Activated T-cell treated with anti-CD3 and anti-CD28 coated beads, Interleukin-2, amount 50 U/mL, for 72 hours (primary cell): ENCODE results near the gene COL26A1. TPM values are rescaled to one million over a fixed set of nuclear protein-coding genes. Genes with fewer than 3 reads are reported as not detected.
"Not testable (repeated sequence)": the region's sequence is repeated elsewhere in the genome, so short reads cannot be mapped to it uniquely, and the experiment has no call there.

Source experiments
- ATAC-seq, 2 donors: fragments of 150-1000 bp; cut with Tn5 transposase; replicated peaks in 1 of 2; 2 replicates each; pipeline ENCODE4 v1.10.0; 2021; ENCODE audit warnings: moderate library complexity in 2 of 2, mild to moderate bottlenecking in 1 of 2
- DNase-seq, 2 donors: peaks; one replicate each; pipeline ENCODE4 v3.0.0; 2021 to 2022; ENCODE audit warnings: mixed read lengths in 1 of 2
- H3K27ac Mint-ChIP-seq: one replicate; pipeline ENCODE4 v1.8.0; 2022; ENCODE audit warnings: mild to moderate bottlenecking, moderate library complexity, mixed read lengths
- H3K27me3 Mint-ChIP-seq: one replicate; pipeline ENCODE4 v1.8.0; 2022; ENCODE audit warnings: low read depth, mixed read lengths
- H3K36me3 Mint-ChIP-seq, 2 donors: one replicate each; pipeline ENCODE4 v1.8.0; 2022; ENCODE audit warnings: mixed read lengths in 2 of 2, mild to moderate bottlenecking in 1 of 2; ENCODE audit not compliant: insufficient read depth in 2 of 2
- H3K4me1 Mint-ChIP-seq: one replicate; pipeline ENCODE4 v1.8.0; 2022; ENCODE audit warnings: low read depth, mixed read lengths
- H3K4me3 Mint-ChIP-seq, 2 donors: one replicate each; pipeline ENCODE4 v1.8.0; 2022; ENCODE audit warnings: mild to moderate bottlenecking in 2 of 2, mixed read lengths in 2 of 2, moderate library complexity in 2 of 2
- H3K9me3 Mint-ChIP-seq, 2 donors: one replicate each; pipeline ENCODE4 v1.8.0; 2022; ENCODE audit warnings: mixed read lengths in 2 of 2
- total RNA-seq, 2 donors: library from RNA; stranded (reverse); gene quantifications; one replicate each; pipeline ENCODE4 v1.2.3, GENCODE V29; 2022

The COL26A1 gene
- total RNA-seq, 2 donors from 2014 or later, result 0.22 TPM; not detected in 1

DNA sequence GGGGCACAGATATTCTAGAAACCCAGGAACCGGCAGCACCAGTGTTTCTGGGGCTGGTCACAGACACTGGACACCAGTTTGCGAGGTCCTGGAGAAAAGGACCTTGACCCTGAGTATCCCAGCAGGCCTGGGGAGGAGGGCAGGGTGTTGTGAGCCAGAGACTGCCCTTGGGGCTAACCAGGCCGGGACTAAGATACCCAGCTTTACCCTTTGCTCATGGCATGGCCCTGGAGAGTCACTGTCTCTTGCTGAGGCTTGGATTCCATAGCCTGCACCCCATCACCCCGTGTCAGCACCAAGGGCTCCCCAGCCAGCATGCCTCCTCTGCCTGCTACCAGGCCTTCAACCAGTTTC, 124.4 kb downstream of the COL26A1 start:
- ATAC-seq (no peak), DNase-seq (no peak)
- Mint-ChIP-seq H3K36me3 (no peaks in the 10 kb centered on the region), H3K4me3 (no peak overlapping the region), H3K9me3 (no peaks in the 10 kb centered on the region), H3K27me3 (no peaks in the 10 kb centered on the region), H3K4me1 (no peaks in the 10 kb centered on the region), H3K27ac (no peak overlapping the region)

DNA sequence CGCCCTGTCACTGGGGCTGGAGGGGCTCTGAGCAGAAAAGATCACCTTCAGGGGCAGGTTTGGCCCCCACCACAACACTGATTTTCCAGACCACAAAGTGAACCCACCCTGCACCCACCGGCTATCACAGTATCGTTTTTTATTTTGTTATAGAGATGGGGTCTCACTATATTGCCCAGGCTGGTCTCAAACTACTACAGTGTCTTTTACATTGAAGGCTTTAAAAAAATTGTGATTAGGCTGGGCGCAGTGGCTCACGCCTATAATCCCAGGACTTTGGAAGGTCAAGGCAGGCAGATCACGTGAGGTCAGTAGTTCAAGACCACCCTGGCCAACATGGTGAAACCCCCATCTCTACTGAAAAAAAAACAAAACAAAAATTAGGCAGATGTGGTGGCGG, 125.1 kb downstream of the COL26A1 start:
- no peak for DNase-seq
- H3K4me3 Mint-ChIP-seq, result no peak overlapping the region
- H3K27ac Mint-ChIP-seq, result no peak overlapping the region
- H3K36me3 Mint-ChIP-seq, result no peaks in the 10 kb centered on the region
- H3K9me3 Mint-ChIP-seq, result no peaks in the 10 kb centered on the region
- no peak for ATAC-seq
- H3K4me1 Mint-ChIP-seq, result no peaks in the 10 kb centered on the region
- no peaks in the 10 kb centered on the region for H3K27me3 Mint-ChIP-seq

DNA sequence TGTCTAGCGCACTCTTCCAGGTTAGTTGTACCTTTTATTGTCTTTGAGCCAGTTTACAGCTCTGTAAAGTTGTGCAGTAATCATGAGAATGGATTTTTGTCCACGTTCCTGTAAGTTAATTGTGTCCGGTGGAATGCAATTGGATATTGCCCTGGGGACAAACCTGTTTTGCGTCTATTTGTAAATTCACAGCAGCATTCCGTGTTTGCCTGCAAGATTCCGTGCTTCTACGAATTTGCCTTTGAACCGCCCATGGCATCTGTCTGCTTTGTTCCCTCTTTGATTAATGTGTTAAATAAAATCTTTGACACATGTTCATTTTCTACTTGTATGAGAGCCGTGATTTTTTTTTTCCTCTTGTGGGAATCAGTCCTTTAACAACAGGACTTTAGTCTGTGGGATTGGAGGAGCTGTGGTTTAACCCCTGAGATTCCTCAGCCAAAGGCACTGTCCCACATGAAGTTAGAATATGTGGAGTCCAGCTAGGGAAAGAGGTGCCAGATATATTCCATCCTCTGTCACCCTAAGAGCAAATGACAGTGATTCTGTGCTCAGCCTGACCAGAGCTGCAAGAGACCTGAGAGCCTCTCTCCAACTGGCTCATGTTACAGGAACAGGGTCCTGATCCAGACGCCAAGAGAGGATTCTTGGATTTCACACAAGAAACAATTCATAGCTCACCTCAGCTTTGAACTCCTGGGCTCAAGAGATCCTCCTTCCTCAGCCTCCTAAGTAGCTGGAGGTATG, 126.3 kb downstream of the COL26A1 start:
- DNase-seq, result no peak
- no peak overlapping the region for H3K4me3 Mint-ChIP-seq
- no peaks in the 10 kb centered on the region for H3K27me3 Mint-ChIP-seq
- H3K27ac Mint-ChIP-seq, result no peak overlapping the region
- ATAC-seq, result no peak
- no peaks in the 10 kb centered on the region for H3K4me1 Mint-ChIP-seq
- no peaks in the 10 kb centered on the region for H3K36me3 Mint-ChIP-seq
- no peaks in the 10 kb centered on the region for H3K9me3 Mint-ChIP-seq

DNA sequence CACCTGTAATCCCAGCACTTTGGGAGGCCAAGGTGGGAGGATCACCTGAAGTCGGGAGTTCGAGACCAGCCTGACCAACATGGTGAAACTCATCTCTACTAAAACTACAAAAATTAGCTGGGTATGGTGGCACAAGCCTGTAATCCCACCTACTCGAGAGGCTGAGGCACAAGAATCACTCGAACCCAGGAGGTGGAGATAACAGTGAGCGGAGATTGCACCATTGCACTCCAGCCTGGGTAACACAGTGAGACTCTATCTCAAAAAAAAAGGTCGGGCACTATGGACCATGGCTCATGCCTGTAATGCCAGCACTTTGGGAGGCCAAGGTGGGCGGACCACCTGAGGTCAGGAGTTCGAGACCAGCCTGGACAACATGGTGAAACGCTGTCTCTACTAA, 127.8 kb downstream of the COL26A1 start:
- H3K4me1 Mint-ChIP-seq, H3K4me3 Mint-ChIP-seq, ATAC-seq, DNase-seq, H3K9me3 Mint-ChIP-seq, H3K27me3 Mint-ChIP-seq, H3K36me3 Mint-ChIP-seq, H3K27ac Mint-ChIP-seq: not testable (repeated sequence)

DNA sequence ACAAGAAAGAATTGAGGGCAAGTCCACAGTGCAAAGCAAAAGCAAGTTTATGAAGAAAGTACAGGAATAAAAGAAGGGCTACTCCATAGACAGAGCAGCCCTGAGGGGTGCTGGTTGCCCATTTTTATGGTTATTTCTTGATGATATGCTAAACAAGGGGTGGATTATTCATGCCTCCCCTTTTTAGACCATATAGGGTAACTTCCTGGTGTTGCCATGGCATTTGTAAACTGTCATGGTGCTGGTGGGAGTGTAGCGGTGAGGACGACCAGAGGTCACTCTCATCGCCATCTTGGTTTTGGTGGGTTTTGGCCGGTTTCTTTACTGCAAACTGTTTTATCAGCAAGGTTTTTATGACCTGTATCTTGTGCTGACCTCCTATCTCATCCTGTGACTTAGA, 128.8 kb downstream of the COL26A1 start:
- not testable (repeated sequence) for H3K9me3 Mint-ChIP-seq, H3K27ac Mint-ChIP-seq, H3K4me1 Mint-ChIP-seq, DNase-seq, H3K36me3 Mint-ChIP-seq, ATAC-seq, H3K4me3 Mint-ChIP-seq, H3K27me3 Mint-ChIP-seq

DNA sequence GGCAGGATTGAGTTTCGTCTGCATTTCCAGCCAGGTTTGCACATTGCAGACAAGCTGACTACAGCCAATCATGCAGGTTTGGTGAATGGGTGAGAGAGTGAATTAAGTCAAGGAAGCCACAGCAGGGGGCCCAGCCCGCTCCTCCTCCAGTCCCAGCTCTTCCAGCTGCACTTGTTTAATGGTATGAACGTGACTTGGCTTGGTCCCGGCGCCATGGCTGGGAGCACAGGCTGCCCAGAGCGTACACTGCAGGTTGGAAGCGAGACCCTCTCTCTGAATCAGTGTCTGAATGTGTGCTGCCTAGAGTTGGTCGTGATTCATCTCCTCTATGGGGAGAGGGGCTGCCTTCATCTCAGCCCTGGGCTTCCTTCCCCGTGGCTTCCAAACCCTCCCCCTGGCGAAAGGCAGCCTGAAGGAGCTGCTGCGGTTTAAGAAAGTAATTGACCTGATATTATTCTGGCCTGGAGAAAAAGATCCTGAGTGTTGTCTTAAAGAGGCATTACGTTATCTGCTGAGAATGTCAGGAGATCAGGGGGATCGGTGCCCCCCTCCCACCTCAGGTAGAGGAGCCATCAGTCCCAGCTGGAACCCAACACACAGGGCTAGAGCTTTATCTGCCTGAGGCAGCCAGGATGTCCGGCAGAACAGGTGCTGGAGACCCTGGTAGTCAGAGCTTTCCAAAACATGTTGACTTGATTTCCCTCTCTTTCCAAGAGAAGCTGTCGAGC, 132.1 kb downstream of the COL26A1 start:
- Mint-ChIP-seq H3K27ac (no peak overlapping the region), H3K9me3 (no peaks in the 10 kb centered on the region), H3K4me1 (no peaks in the 10 kb centered on the region), H3K36me3 (no peaks in the 10 kb centered on the region), H3K27me3 (no peaks in the 10 kb centered on the region), H3K4me3 (no peak overlapping the region)
- DNase-seq (no peak), ATAC-seq (no peak)

DNA sequence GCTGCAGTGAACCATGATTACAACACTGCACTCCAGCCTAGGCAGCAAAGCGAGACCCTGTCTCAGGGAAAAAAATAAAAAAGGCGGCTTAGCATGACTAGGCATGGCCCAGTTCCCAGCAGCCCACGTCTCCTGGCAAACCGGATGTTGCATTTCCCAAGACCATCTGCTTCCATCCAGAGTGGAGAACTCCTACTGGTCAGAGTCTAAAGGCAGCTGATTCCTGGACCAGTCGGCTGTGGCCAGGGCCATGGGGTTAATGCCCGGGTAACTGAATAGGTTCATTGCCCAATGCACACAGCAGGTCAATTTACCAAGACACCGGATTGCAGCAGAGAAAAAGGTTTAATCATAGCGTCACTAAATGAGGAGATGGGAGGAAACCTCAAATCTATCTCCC, 133.3 kb downstream of the COL26A1 start:
- H3K36me3 Mint-ChIP-seq, result no peaks in the 10 kb centered on the region
- H3K4me3 Mint-ChIP-seq, result no peak overlapping the region
- no peak for DNase-seq
- H3K9me3 Mint-ChIP-seq, result no peaks in the 10 kb centered on the region
- H3K27me3 Mint-ChIP-seq, result no peaks in the 10 kb centered on the region
- no peak overlapping the region for H3K27ac Mint-ChIP-seq
- ATAC-seq, result no peak
- no peaks in the 10 kb centered on the region for H3K4me1 Mint-ChIP-seq

DNA sequence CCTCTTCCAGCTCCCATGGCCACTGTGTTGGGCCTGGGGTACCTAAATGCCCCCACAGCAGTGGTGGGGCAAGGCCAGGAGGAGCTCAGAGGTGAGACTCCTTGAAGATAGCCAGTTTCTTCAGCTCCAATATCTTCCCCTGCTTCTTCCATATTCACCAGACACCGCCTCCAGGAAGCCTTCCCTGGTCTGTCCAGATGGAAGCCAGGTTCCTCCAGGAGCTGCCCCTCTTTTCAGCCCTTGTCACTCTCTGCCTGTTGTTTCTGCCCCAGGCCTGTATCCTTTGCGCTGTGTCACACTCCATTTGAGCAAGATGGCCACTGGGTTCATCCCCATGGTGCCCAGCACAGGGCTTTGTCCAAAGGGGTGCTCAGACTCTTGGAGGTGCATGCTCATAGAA, 138.7 kb downstream of the COL26A1 start:
- Mint-ChIP-seq H3K27me3 (no peaks in the 10 kb centered on the region), H3K4me1 (peaks cover 6% of the 10 kb centered on the region), H3K27ac (no peak overlapping the region), H3K36me3 (no peaks in the 10 kb centered on the region), H3K4me3 (no peak overlapping the region), H3K9me3 (no peaks in the 10 kb centered on the region)
- ATAC-seq, result no peak
- DNase-seq, result no peak

DNA sequence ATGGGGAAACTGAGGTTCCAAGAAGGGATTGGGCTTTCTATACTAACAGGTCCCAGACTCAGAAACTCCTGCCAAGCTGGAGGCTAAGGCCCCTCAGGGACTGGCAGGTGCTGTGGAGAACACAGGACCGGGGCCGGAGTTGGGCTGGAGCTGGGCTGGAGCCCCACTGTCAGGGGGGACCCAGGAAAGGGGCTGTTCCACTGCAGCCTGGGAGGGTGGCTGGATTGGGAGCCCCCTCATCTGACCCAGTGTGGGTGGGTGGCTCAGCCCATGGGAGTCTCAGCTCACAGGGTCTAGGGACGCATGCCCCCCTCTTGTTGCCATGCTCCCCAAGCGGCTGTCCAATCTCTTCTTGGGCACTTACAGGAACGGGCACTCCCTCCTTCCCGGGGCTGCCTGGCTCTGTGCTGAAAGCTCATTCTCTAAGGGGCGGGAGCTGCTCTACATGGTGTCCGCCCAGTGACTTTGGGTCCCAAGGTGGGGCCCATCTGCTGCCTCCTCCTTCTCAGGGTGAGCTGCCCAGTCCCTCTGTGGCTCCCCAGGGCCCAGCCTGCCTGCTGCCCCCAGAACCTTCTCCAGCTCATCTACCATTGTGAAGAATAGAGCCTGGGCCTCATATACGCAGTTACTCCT, 139.9 kb downstream of the COL26A1 start:
- peaks cover 9% of the 10 kb centered on the region for H3K4me1 Mint-ChIP-seq
- no peak overlapping the region for H3K4me3 Mint-ChIP-seq
- DNase-seq (no peak), ATAC-seq (no peak)
- H3K27me3 Mint-ChIP-seq, result peaks cover 9% of the 10 kb centered on the region
- no peaks in the 10 kb centered on the region for H3K36me3 Mint-ChIP-seq
- H3K9me3 Mint-ChIP-seq, result no peaks in the 10 kb centered on the region
- H3K27ac Mint-ChIP-seq, result no peak overlapping the region

DNA sequence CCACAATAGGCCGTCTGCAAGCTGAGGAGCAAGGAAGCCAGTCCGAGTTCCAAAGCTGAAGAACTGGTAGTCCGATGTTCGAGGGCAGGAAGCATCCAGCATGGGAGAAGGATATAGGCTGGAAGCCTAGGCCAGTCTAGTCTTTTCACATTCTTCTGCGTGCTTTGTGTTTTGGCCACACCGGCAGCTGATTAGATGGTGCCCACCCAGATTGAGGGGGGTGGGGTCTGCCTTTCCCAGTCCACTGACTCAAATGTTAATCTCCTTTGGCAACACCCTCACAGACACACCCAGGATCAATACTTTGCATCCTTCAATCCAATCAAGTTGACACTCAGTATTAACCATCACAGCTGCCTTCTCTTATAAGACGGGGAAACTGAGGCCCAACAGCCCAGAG, 142.8 kb downstream of the COL26A1 start:
- H3K27ac Mint-ChIP-seq, DNase-seq, H3K9me3 Mint-ChIP-seq, ATAC-seq, H3K4me3 Mint-ChIP-seq, H3K36me3 Mint-ChIP-seq: not testable (repeated sequence)
- peaks cover 12% of the 10 kb centered on the region for H3K4me1 Mint-ChIP-seq
- H3K27me3 Mint-ChIP-seq, result peaks cover 20% of the 10 kb centered on the region

DNA sequence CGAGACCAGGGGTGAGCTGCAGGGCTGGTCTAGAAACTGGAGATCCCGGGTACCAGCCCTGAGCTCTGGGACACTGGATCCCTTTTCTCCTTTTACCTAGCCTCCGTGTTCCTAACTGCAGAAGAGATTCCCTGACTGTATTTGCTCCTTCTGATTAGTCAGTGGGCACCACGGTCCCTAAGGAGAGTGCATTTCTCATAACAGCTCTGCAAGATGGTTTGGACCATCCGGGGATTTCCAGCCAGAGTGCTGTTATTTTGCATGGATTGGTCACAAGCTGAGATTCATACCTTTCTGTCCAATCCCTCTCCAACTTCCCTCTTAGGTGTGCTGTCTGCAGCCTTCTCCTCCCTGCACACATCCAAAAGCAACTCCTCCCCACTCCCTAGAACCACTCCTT, 143.9 kb downstream of the COL26A1 start:
- ATAC-seq (no peak), DNase-seq (no peak)
- Mint-ChIP-seq H3K36me3 (no peaks in the 10 kb centered on the region), H3K27ac (no peak overlapping the region), H3K9me3 (no peaks in the 10 kb centered on the region), H3K4me3 (no peak overlapping the region), H3K27me3 (peaks cover 20% of the 10 kb centered on the region), H3K4me1 (peaks cover 12% of the 10 kb centered on the region)

DNA sequence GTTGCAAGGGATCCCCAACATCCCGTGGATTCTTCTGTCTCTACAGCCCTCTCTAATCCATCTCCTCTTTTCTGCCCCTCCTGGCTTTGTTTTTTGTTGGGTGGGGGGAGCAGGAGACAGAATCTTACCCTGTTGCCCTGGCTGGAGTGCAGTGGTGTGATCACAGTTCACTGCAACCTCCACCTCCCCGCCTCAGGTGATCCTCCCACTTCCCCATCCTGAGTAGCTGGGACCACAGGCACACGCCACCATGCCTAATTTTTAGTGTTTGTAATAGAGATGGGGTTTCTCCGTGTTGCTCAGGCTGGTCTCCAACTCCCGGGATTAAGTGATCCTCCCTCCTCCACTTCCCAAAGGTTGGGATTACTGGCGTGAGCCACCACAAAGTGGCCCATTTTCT, 144.7 kb downstream of the COL26A1 start:
- ATAC-seq (no peak), DNase-seq (no peak)
- H3K4me3 Mint-ChIP-seq, result peak overlapping the region in 1 of 2 donors; percentile 60
- H3K9me3 Mint-ChIP-seq, result no peaks in the 10 kb centered on the region
- H3K27me3 Mint-ChIP-seq, result peaks cover 20% of the 10 kb centered on the region
- H3K27ac Mint-ChIP-seq, result no peak overlapping the region
- H3K4me1 Mint-ChIP-seq, result peaks cover 12% of the 10 kb centered on the region
- H3K36me3 Mint-ChIP-seq, result no peaks in the 10 kb centered on the region

DNA sequence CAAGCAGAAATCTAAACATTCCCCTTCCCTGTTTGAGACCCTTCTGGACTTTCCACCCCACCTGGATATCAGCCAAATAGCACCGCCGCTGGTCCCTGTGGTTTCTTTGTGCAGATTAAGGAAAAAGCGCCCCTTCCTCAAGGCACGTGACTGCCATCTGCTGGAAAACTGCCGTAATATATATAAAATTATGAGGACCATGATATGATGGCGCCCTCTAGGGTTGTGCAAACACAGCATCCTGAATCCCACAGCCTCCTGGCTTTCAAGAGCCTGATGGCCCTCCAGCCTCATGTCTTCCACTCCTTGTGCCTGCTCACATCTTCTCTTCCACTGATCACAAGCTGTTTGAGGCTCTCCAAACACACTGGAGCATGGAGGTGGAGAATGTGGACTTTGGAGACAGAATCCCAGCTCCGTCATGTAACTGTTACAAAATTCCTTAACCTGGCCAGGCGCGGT, 145.1 kb downstream of the COL26A1 start:
- H3K4me1 Mint-ChIP-seq, result peaks cover 12% of the 10 kb centered on the region
- peak in 1 of 2 donors; percentile 39 for ATAC-seq
- H3K36me3 Mint-ChIP-seq, result no peaks in the 10 kb centered on the region
- H3K27ac Mint-ChIP-seq, result no peak overlapping the region
- H3K4me3 Mint-ChIP-seq, result peak overlapping the region; percentile 3 to 60
- H3K27me3 Mint-ChIP-seq, result peaks cover 20% of the 10 kb centered on the region
- H3K9me3 Mint-ChIP-seq, result no peaks in the 10 kb centered on the region
- peak; percentile 46 to 50 for DNase-seq
